GM21367 (cell line): Measurements from ENCODE around the gene RTN1.

Experiments
- ATAC-seq: cut with Tn5 transposase; IDR thresholded peaks from one replicate; pipeline ENCODE4 v1.9.1; 2021; ENCODE audit not compliant: unreplicated experiment

Gene RTN1

GRCh38 chr14:59870277-59871165, at the start of gene RTN1:
Gene RTN1, minus strand, starts transcription at chr14:59870776. Its CDS starts 146 bp downstream, at chr14:59870630.
- peak; percentile 68 for ATAC-seq

GRCh38 chr14:59920378-59920683, 49.8 kb upstream of the RTN1 start:
- no peak for ATAC-seq

DNA sequence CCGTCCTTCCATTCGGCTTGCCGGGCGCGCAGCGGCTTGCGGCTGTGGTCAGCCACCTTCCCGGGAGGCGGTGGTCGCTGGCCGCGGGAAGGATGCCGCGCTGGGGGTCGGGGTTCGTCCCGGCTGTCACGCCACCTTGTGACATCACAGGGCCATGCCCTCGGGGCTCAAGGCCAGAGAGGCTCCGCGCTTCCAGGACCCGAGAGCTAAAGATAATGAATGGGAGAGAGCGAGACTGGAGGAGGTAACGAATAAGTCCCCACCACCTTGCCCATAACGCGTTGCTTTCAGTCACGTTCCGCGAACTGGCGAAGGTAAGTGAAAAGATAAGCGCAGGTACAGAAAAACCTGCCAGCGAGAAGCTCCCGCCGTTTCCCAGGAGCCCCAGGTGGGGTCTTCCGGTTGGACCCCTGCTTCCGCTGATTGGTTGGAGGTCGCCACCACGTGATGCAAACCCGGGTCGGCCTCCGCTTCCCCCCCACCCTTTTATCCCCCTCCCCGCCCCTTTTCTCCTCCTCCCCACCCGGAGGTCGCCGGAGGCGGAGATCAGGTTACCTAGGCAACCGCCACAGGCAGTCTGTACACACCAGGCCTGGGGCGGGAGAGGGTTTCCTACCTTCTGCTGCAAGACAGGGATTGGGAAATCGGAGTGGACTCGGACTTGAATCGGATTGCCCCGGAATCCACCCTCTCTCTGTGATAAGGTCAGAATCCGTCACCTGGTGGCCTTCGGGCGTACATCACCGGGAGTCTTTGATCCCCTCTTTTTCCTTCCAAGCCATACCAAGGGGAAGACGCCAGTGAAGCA, 49.2 kb upstream of the RTN1 start, which contains the start of gene LRRC9:
Gene LRRC9 (plus strand): TSS at position 575 of the 808 bp plus-strand sequence.
- no peak for ATAC-seq

GRCh38 chr14:59918824-59919569, 48.4 kb upstream of the RTN1 start:
- ATAC-seq, result peak; percentile 66

- ATAC-seq, result no peak
Measured at GRCh38 chr14:59913187-59913586, 42.6 kb upstream of the RTN1 start.

DNA sequence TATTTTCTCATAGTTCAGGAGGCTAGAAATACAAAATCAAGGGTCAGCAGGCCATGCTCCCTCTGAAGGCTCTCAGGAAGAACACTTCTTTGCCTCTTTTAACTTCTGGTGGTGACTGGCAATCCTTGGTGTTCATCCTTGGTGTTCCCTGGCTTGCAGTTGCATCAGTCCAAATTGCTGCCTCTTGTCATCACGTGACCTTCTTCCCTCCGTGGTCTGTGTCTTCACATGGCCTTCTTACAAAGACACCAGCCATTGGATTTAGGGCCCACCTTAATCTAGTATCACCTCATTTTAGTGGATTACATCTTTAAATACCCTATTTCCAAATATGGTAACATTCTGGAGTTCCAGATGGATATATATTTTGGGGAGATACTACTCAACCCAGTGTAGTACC, 41.9 kb upstream of the RTN1 start:
- no peak for ATAC-seq

DNA sequence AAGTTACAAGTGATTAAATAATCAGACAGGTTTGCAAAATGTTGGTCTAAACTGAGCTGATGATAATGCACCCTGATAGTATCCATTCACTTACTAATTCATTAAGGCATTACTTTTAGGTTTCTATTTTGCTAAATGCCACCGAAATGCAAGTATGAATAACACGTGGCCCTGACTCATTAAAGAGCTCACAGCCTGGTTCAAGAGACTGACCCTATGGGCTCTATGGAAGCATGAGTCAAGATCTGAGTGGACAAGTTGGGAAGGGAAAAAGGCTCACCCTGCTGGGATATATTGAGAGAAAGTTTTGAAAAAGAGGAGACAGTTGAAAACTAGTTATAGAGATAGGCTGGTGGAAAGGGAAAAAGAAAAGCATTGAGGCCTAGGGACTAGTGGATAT, 34.6 kb upstream of the RTN1 start:
- ATAC-seq, result no peak

DNA sequence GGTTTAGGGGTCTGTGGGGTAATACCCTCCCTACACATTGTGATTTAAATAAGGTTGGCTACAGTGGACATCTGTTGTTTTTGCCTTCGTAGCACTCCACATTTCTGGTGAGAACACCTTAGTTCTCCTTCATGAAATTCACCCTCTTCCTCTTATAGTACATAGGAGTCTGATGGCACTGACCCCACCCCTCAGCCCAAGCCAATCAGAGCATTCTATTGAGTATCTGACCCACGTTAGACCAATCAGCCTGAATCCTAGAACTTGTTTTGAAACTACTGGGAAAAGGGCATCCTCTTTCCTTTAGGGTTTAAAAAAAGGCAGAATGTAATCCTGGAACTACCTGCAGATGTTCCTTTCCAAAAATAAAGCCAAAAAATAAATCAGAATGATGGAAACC, 33.6 kb upstream of the RTN1 start:
- no peak for ATAC-seq

DNA sequence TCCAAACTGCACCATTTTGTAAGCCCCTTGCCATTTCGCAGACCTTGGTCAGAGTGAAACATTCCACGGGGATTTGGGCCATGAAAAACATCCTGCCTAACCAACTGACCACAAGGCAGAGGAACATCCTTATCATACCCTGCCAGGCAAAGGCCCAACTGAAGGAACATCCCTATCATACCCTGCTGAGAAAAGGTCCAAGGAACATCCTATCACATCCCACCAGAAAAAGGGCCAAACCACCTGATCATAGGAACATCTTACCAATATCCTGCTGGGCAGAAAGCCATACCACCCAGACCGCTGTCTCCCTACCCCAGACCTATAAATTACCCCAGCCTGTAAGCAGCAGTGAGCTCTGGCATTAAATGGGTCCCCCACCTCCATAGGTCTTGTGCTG, 30.0 kb upstream of the RTN1 start:
- no peak for ATAC-seq

- ATAC-seq, result no peak
Measured at GRCh38 chr14:59897757-59898383, 27.3 kb upstream of the RTN1 start.

DNA sequence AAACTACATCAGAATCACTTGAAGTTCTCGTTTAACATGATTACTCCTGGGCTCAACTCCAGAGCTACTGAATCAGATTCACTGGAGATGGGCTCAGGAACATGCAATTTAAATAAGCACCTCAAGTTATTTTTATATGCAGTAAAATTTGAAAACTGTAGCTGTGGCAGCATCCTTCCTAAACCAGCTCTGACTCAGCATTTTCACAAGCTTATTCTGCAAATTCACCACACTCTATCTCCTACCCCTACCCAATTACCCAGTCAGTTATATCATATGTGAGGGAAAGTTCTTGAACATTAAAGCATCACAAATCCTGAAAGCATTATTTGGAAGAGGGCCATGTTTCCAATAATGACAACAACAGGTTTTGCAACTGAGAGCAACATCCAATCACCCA, 25.1 kb upstream of the RTN1 start:
- ATAC-seq, result no peak

DNA sequence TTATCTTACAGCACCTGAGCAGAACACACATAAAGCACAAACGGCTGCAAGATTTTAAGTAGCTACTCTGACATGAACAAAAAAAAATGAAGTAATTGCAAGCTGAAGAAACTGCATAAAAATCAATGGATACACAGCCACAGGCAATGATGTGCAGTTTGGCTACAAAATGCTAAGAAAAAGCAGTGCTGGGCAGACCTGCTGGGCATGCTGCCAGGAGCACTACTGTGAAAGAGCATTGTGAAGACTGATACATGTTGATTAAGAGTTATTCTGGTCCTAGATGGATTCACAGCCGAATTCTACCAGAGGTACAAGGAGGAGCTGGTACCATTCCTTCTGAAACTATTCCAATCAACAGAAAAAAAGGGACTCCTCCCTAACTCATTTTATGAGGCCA, 20.1 kb upstream of the RTN1 start:
- ATAC-seq, result no peak

- peak; percentile 74 for ATAC-seq
Measured at GRCh38 chr14:59882957-59883356, 12.4 kb upstream of the RTN1 start.

- no peak for ATAC-seq
Measured at GRCh38 chr14:59871166-59871495, 555 bp upstream of the RTN1 start.

- no peak for ATAC-seq
Measured at GRCh38 chr14:59869381-59870255, 958 bp downstream of the RTN1 start.

GRCh38 chr14:59868021-59868420, 2.6 kb downstream of the RTN1 start:
- no peak for ATAC-seq

- ATAC-seq, result no peak
Measured at GRCh38 chr14:59863806-59864525, 6.6 kb downstream of the RTN1 start.

DNA sequence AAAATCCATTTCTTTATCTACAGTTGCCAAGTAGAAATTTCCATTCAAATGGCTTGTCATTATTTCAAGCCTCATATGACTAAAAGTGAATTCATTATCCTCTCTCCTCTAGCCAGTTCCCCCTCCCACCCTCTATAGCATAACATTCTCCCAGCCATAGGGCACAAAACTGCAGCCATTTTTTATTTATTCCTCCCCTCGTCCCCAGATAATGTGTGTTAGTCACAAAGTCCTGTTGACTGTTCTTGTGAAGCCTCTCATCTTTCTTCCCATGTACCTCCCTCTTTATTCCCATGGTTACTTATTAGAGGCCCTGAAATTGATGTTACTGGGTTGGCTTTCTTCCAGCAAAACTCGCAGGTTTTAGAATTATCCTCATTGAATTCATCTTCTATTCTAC, 13.2 kb downstream of the RTN1 start:
- ATAC-seq, result no peak

DNA sequence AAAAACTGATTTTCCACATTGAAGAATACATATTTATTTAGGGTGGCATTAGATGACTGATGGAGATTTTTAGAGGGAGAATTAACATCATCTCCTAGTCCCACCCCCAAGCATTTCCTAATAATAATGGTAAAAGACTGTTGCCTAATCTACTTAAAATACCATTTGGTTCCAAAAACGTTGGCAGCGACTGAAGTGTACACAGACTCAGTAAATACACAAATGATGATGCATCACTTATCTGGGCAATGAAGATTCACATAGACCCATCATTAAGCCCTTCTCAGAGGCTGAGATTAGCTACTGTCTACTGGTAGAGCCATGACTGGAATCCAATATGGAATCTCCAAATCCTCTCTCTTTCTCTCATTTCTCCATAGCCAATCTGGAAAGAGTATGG, 18.2 kb downstream of the RTN1 start:
- no peak for ATAC-seq

- no peak for ATAC-seq
Measured at GRCh38 chr14:59850458-59850857, 20.1 kb downstream of the RTN1 start.
